ENCODE results near the gene FAHD2A. TPM values are rescaled to one million over a fixed set of nuclear protein-coding genes. Genes with fewer than 3 reads are reported as not detected.

Gene FAHD2A
- polyA plus RNA-seq, 1 donor from 2014 or later, result 27.2 TPM

- no peak overlapping the region for H3K4me2 ChIP-seq (ENCODE audit: low read length)
- H3K79me2 ChIP-seq (replicated peaks; ENCODE audit: insufficient read depth, low read length), result no peaks in the 10 kb centered on the region
- no peak overlapping the region for H2AFZ ChIP-seq (ENCODE audit: low read depth, low read length)
- no peaks in the 10 kb centered on the region for H3K36me3 ChIP-seq (ENCODE audit: insufficient read depth, low read length)
- peaks cover 6% of the 10 kb centered on the region for H3K9me3 ChIP-seq (ENCODE audit: low read length)
- no peaks in the 10 kb centered on the region for H4K20me1 ChIP-seq (ENCODE audit: insufficient read depth)
- H3K4me3 ChIP-seq (ENCODE audit: low read length), result no peak overlapping the region
- TF ChIP-seq SMC3 (conservative IDR thresholded peaks at IDR 0.05; ENCODE audit: poor library complexity) (no peak), EP300 (conservative IDR thresholded peaks at IDR 0.05; ENCODE audit: poor library complexity, severe bottlenecking) (no peak), MXI1 (conservative IDR thresholded peaks at IDR 0.05; ENCODE audit: poor library complexity, severe bottlenecking) (no peak), TAF1 (IDR thresholded peaks at IDR 0.05; ENCODE audit: low read depth) (no peak), POLR2AphosphoS5 (IDR thresholded peaks at IDR 0.05) (no peak), RAD21 (conservative IDR thresholded peaks at IDR 0.05) (no peak), EZH2 (IDR thresholded peaks at IDR 0.05; ENCODE audit: borderline replicate concordance, insufficient read depth, low read length, poor library complexity, severe bottlenecking) (no peak), REST (IDR thresholded peaks at IDR 0.05; ENCODE audit: borderline replicate concordance) (no peak)
- TF ChIP-seq, protein P1, sequence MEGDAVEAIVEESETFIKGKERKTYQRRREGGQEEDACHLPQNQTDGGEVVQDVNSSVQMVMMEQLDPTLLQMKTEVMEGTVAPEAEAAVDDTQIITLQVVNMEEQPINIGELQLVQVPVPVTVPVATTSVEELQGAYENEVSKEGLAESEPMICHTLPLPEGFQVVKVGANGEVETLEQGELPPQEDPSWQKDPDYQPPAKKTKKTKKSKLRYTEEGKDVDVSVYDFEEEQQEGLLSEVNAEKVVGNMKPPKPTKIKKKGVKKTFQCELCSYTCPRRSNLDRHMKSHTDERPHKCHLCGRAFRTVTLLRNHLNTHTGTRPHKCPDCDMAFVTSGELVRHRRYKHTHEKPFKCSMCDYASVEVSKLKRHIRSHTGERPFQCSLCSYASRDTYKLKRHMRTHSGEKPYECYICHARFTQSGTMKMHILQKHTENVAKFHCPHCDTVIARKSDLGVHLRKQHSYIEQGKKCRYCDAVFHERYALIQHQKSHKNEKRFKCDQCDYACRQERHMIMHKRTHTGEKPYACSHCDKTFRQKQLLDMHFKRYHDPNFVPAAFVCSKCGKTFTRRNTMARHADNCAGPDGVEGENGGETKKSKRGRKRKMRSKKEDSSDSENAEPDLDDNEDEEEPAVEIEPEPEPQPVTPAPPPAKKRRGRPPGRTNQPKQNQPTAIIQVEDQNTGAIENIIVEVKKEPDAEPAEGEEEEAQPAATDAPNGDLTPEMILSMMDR (IDR thresholded peaks at IDR 0.05; ENCODE audit: poor library complexity, severe bottlenecking), result no peak
- H3K9ac ChIP-seq (ENCODE audit: low read length), result no peak overlapping the region
- H3F3A ChIP-seq (ENCODE audit: insufficient read depth, low read length, poor library complexity, severe bottlenecking), result no peaks in the 10 kb centered on the region
- H3K9me2 ChIP-seq (ENCODE audit: insufficient read depth, low read length), result no peaks in the 10 kb centered on the region
- no peak overlapping the region for H3K27ac ChIP-seq (ENCODE audit: low read length)
- no peaks in the 10 kb centered on the region for H3K27me3 ChIP-seq (ENCODE audit: insufficient read depth, low read depth, low read length)
These were observed 43.5 kb upstream of the FAHD2A start for GRCh38 chr2:95359031-95359430.

- no peak overlapping the region for H3K4me2 ChIP-seq (ENCODE audit: low read length)
- H3K36me3 ChIP-seq (ENCODE audit: insufficient read depth, low read length), result no peaks in the 10 kb centered on the region
- no peak overlapping the region for H3K9ac ChIP-seq (ENCODE audit: low read length)
- H3K79me2 ChIP-seq (replicated peaks; ENCODE audit: insufficient read depth, low read length), result no peaks in the 10 kb centered on the region
- H3F3A ChIP-seq (ENCODE audit: insufficient read depth, low read length, poor library complexity, severe bottlenecking), result no peaks in the 10 kb centered on the region
- no peak overlapping the region for H3K4me3 ChIP-seq (ENCODE audit: low read length)
- H2AFZ ChIP-seq (ENCODE audit: low read depth, low read length), result no peak overlapping the region
- no peaks in the 10 kb centered on the region for H4K20me1 ChIP-seq (ENCODE audit: insufficient read depth)
- H3K27me3 ChIP-seq (ENCODE audit: insufficient read depth, low read depth, low read length), result no peaks in the 10 kb centered on the region
- H3K9me2 ChIP-seq (ENCODE audit: insufficient read depth, low read length), result no peaks in the 10 kb centered on the region
- TF ChIP-seq POLR2AphosphoS5 (IDR thresholded peaks at IDR 0.05), result no peak
- TF ChIP-seq, protein P1 (IDR thresholded peaks at IDR 0.05; ENCODE audit: poor library complexity, severe bottlenecking), result no peak
- TF ChIP-seq RAD21 (conservative IDR thresholded peaks at IDR 0.05), result no peak
- TF ChIP-seq EP300 (conservative IDR thresholded peaks at IDR 0.05; ENCODE audit: poor library complexity, severe bottlenecking), result no peak
- no peak for TF ChIP-seq EZH2 (IDR thresholded peaks at IDR 0.05; ENCODE audit: borderline replicate concordance, insufficient read depth, low read length, poor library complexity, severe bottlenecking)
- no peak for TF ChIP-seq REST (IDR thresholded peaks at IDR 0.05; ENCODE audit: borderline replicate concordance)
- H3K9me3 ChIP-seq (ENCODE audit: low read length), result peaks cover 6% of the 10 kb centered on the region
- H3K27ac ChIP-seq (ENCODE audit: low read length), result no peak overlapping the region
These were observed 43.0 kb upstream of the FAHD2A start for GRCh38 chr2:95359501-95359930.

Measured in neural cell (in vitro differentiated cells).